HepG2 (cell line): ENCODE measurements around the gene BTF3L4. TPM values are rescaled to one million over a fixed set of nuclear protein-coding genes. Genes with fewer than 3 reads are reported as not detected.

Source experiments
- CHD4 ChIP-seq: fragments of 200-600 bp; sonication (generic); IDR thresholded peaks from 2 replicates; pipeline ENCODE4 v1.7.0; 2017; ENCODE audit warnings: mild to moderate bottlenecking, low read length, borderline replicate concordance
- HHEX ChIP-seq: IDR thresholded peaks from 2 replicates; pipeline ENCODE4 v1.6.1; 2016; ENCODE audit warnings: control low read depth
- HMGA1 ChIP-seq: sonication (generic); formaldehyde crosslinking; conservative IDR thresholded peaks from 2 replicates; pipeline ENCODE4 v1.4.0; 2020; ENCODE audit warnings: missing genetic modification reagents
- NFYC ChIP-seq: IDR thresholded peaks from 2 replicates; pipeline ENCODE4 v1.6.1; 2016; ENCODE audit warnings: missing genetic modification reagents, missing compliant biosample characterization
- PCBP2 ChIP-seq: fragments of 200-400 bp; formaldehyde crosslinking; optimal IDR thresholded peaks from 2 replicates; pipeline ENCODE3; 2018; ENCODE audit warnings: low read length, low read depth; ENCODE audit not compliant: poor library complexity, severe bottlenecking
- PHB2 ChIP-seq: fragments of 450-650 bp; IDR thresholded peaks from 2 replicates; pipeline ENCODE4 v1.6.1; 2018; ENCODE audit not compliant: partially characterized antibody
- ZNF280D ChIP-seq: sonication (generic); formaldehyde crosslinking; IDR thresholded peaks from 2 replicates; pipeline ENCODE4 v1.5.1; 2020; ENCODE audit warnings: mild to moderate bottlenecking, missing genetic modification reagents
- ZNF3 ChIP-seq: IDR thresholded peaks from 2 replicates; pipeline ENCODE4 v1.7.0; 2017; ENCODE audit warnings: inconsistent platforms
- ZNF552 ChIP-seq: sonication (generic); formaldehyde crosslinking; IDR thresholded peaks from 2 replicates; pipeline ENCODE4 v1.9.0; 2022; ENCODE audit warnings: missing genetic modification reagents, mild to moderate bottlenecking, borderline replicate concordance
- ZNF768 ChIP-seq: sonication (generic); formaldehyde crosslinking; IDR thresholded peaks from 2 replicates; pipeline ENCODE4 v1.4.0; 2020; ENCODE audit warnings: missing genetic modification reagents
- ZNF782 ChIP-seq: sonication (generic); formaldehyde crosslinking; IDR thresholded peaks from 2 replicates; pipeline ENCODE4 v1.4.0; 2020; ENCODE audit warnings: missing genetic modification reagents, mild to moderate bottlenecking, borderline replicate concordance
- polyA plus RNA-seq, 8 experiments: library from polyadenylated mRNA; depleted of rRNA in 3 of 8; stranded (reverse) in 7 of 8; unstranded in 1 of 8; fragments of >200 nt; fragmentation: Illumina TruSeq in 4 of 8; extraction: Trizol in 4 of 8; gene quantifications; 2 replicates each; pipeline versions ENCODE4 v1.2.1 to v1.2.3, GENCODE V29; 2011 to 2016; ENCODE audit warnings: low read depth in 4 of 8, missing spikeins in 1 of 8, mixed read lengths in 1 of 8; ENCODE audit not compliant: insufficient read depth in 1 of 8
- total RNA-seq, 5 experiments: library from RNA; depleted of rRNA; stranded (reverse); fragments of >200 nt; fragmentation: Illumina TruSeq; extraction: Trizol; gene quantifications; 2 replicates each; pipeline ENCODE4 v1.2.3, GENCODE V29; 2016; ENCODE audit warnings: low read depth in 1 of 5
- TF ChIP-seq, protein P1 (sequence below): sonication (generic); formaldehyde crosslinking; IDR thresholded peaks from 2 replicates; pipeline ENCODE4 v1.8.0; 2022; ENCODE audit warnings: low read depth, missing genetic modification reagents

BTF3L4 gene
- total and polyA plus RNA-seq, 2 of the 13 experiments (the other 11 are each of a cell fraction or from before 2014, with no cell fraction given): 59.0 to 74.3 TPM

DNA sequence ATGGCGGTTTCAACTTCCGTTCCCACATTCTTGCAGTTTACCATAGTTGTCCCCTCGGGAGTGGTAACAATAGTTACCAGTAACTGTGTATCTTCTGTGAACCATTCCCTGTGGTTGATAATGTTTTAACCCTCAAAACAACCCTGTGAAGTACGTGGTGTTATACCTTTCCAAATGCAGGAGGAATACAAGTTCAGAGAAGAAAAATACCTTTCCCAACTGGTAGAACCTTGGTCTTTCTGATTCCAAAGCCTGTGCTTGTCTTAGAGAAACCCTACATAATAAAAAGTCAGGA lies 789 bp downstream of the BTF3L4 start (continued):
- TF ChIP-seq ZNF782 (no peak), HHEX (CRISPR knock-in tag) (no peak), HMGA1 (CRISPR knock-in tag) (no peak), PCBP2 (no peak), ZNF552 (CRISPR knock-in tag) (no peak), PHB2 (no peak), CHD4 (peak; percentile 1; the same call in 1 of the 2 replicates), ZNF768 (CRISPR knock-in tag) (no peak), NFYC (CRISPR knock-in tag) (no peak), ZNF3 (CRISPR knock-in tag) (no peak), ZNF280D (0 out of 2 replicates have a peak, but pooled peaks have one; percentile 31)
- TF ChIP-seq, protein P1, sequence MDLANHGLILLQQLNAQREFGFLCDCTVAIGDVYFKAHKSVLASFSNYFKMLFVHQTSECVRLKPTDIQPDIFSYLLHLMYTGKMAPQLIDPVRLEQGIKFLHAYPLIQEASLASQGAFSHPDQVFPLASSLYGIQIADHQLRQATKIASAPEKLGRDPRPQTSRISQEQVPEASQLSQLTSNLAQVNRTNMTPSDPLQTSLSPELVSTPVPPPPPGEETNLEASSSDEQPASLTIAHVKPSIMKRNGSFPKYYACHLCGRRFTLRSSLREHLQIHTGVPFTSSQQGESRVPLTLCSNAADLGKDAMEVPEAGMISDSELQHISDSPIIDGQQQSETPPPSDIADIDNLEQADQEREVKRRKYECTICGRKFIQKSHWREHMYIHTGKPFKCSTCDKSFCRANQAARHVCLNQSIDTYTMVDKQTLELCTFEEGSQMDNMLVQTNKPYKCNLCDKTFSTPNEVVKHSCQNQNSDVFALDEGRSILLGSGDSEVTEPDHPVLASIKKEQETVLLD (CRISPR knock-in tag): no peak
- TF ChIP-seq, all 625 proteins: peak for 12
